ENCODE data around the gene RCVRN. TPM values are rescaled to one million over a fixed set of nuclear protein-coding genes. Genes with fewer than 3 reads are reported as not detected.

Gene RCVRN
- total RNA-seq, 1 experiment from 2014 or later, result not detected

DNA sequence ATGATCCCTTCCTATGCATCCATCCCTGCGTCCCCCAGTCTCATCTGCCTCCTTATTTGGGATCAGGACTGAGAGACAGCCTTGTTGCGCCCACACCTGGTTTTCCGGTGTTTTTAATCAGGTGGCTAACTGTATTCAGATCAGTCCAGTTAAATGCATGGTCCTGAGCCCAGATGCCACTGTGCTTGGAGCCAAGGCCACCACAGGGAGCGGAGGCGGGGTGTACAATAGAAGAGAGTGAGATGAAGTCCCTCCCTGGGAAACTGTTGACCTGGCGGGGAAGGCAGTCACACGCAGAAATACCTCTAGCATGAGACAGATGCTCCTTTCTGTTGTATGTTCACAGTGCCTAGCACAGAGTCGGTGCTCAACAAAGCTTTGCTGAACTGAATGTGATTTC is 6.3 kb downstream of the RCVRN start:
- no peaks in the 10 kb centered on the region; the same call in 1 of the 2 replicates for H3K27me3 ChIP-seq (ENCODE audit: insufficient read depth, low read length)
- no peak overlapping the region for H3T11ph ChIP-seq (ENCODE audit: low read length)
- Mint-ChIP-seq H3K4me3 (no peak overlapping the region), H3K9me3 (no peaks in the 10 kb centered on the region), H3K27ac (no peak overlapping the region), H3K27me3 (ENCODE audit: low read depth) (peaks cover 11% of the 10 kb centered on the region), H3K36me3 (ENCODE audit: insufficient read depth in 1 of 3, low read depth in 3 of 3) (no peaks in the 10 kb centered on the region), H3K4me1 (peaks cover 5 to 29% of the 10 kb centered on the region in 2 experiments; a peak in 3 of 4 replicates)
- no peak overlapping the region for H2BK120ac ChIP-seq (ENCODE audit: low read depth, low read length, poor library complexity, severe bottlenecking)
- no peak overlapping the region for H3K18ac ChIP-seq (ENCODE audit: insufficient read length, low read depth, low read length)
- no peak overlapping the region for H2AK5ac ChIP-seq (ENCODE audit: insufficient read length, low read length)
- no peak overlapping the region for H2BK12ac ChIP-seq (ENCODE audit: insufficient read length, low read depth, low read length)
- no peak overlapping the region for H3K27ac ChIP-seq (ENCODE audit: insufficient read length, low read depth, low read length)
- H3K56ac ChIP-seq (ENCODE audit: insufficient read length, low read depth, low read length), result no peak overlapping the region
- no peaks in the 10 kb centered on the region for H3K79me2 ChIP-seq (ENCODE audit: insufficient read depth, low read length)
- no peak overlapping the region for H4K5ac ChIP-seq (ENCODE audit: insufficient read length, low read depth, low read length)
- H2BK20ac ChIP-seq (ENCODE audit: low read depth, low read length, poor library complexity, severe bottlenecking), result no peak overlapping the region
- H2AFZ ChIP-seq (ENCODE audit: low read length), result no peak overlapping the region
- H3K14ac ChIP-seq (ENCODE audit: insufficient read depth, low read length), result no peak overlapping the region; the same call in 1 of the 2 replicates
- TF ChIP-seq, protein P1, sequence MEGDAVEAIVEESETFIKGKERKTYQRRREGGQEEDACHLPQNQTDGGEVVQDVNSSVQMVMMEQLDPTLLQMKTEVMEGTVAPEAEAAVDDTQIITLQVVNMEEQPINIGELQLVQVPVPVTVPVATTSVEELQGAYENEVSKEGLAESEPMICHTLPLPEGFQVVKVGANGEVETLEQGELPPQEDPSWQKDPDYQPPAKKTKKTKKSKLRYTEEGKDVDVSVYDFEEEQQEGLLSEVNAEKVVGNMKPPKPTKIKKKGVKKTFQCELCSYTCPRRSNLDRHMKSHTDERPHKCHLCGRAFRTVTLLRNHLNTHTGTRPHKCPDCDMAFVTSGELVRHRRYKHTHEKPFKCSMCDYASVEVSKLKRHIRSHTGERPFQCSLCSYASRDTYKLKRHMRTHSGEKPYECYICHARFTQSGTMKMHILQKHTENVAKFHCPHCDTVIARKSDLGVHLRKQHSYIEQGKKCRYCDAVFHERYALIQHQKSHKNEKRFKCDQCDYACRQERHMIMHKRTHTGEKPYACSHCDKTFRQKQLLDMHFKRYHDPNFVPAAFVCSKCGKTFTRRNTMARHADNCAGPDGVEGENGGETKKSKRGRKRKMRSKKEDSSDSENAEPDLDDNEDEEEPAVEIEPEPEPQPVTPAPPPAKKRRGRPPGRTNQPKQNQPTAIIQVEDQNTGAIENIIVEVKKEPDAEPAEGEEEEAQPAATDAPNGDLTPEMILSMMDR (conservative IDR thresholded peaks at IDR 0.05), result no peak
- H3K9me3 ChIP-seq (ENCODE audit: control insufficient read depth, low read depth, low read length), result no peaks in the 10 kb centered on the region
- no peaks in the 10 kb centered on the region for H4K20me1 ChIP-seq (ENCODE audit: control insufficient read depth, insufficient read depth, insufficient read length)
- no CpG with 5 or more reads among the region's 8 CpGs for WGBS (ENCODE audit: extremely low coverage, insufficient read length, low lambda C conversion rate)
- H3K9ac ChIP-seq (ENCODE audit: extremely low read depth, insufficient read length, low read length), result no peak overlapping the region
- no peak overlapping the region for H2BK15ac ChIP-seq (ENCODE audit: low read depth, low read length)
- no peak overlapping the region for H3K4ac ChIP-seq (ENCODE audit: low read depth, low read length)
- no peak overlapping the region for H2BK5ac ChIP-seq (ENCODE audit: insufficient read length, low read length)
- H4K91ac ChIP-seq (ENCODE audit: insufficient read length, low read depth, low read length), result no peak overlapping the region
- H3K4me1 ChIP-seq (ENCODE audit: insufficient read depth, low read length), result no peaks in the 10 kb centered on the region
- DNase-seq, result no peak
- no peak overlapping the region for H3K4me2 ChIP-seq (ENCODE audit: insufficient read depth, insufficient read length, low read length)
- no peak overlapping the region for H3K23ac ChIP-seq (ENCODE audit: insufficient read length, low read depth, low read length)
- H4K8ac ChIP-seq (replicated peaks; ENCODE audit: insufficient read length, low read depth, low read length), result no peak overlapping the region
- no peaks in the 10 kb centered on the region for H3K23me2 ChIP-seq (ENCODE audit: insufficient read length, low read depth, low read length, poor library complexity, severe bottlenecking)
- no peaks in the 10 kb centered on the region for H3K79me1 ChIP-seq (ENCODE audit: insufficient read depth, low read depth, low read length, poor library complexity, severe bottlenecking)

Data from H9 (cell line).